HL-60 (cell line): ENCODE results near the gene CDKN2D.

Experiments
- DNase-seq, 2 experiments: peaks; one replicate each; pipeline ENCODE4 v3.0.0-alpha.2; 2010 to 2020; ENCODE audit warnings: low read depth in 1 of 2, low spot score in 1 of 2
- H3K27ac ChIP-seq: fragments of 250-450 bp; sonication (Bioruptor Pico); replicated peaks from 2 replicates; pipeline ENCODE4 v1.5.1; 2020; ENCODE audit warnings: mild to moderate bottlenecking, moderate library complexity
- H3K27me3 ChIP-seq: fragments of 250-450 bp; sonication (Bioruptor Pico); 2 replicates; pipeline ENCODE4 v1.5.1; 2021; ENCODE audit warnings: mild to moderate bottlenecking, moderate library complexity; ENCODE audit not compliant: insufficient read depth, poor library complexity, severe bottlenecking
- H3K4me3 ChIP-seq: replicated peaks from 2 replicates; pipeline ENCODE4 v1.5.1; 2011; ENCODE audit warnings: mild to moderate bottlenecking, control low read depth, low read length; ENCODE audit not compliant: insufficient read depth
- CTCF ChIP-seq: IDR thresholded peaks from one replicate; pipeline ENCODE4 v1.5.1; 2011; ENCODE audit warnings: low read length, control low read depth, inconsistent platforms; ENCODE audit not compliant: insufficient read depth
- GABPA ChIP-seq: IDR thresholded peaks from 2 replicates; pipeline ENCODE4 v1.6.1; 2012; ENCODE audit warnings: low read depth
- POLR2AphosphoS5 ChIP-seq: IDR thresholded peaks from 2 replicates; pipeline ENCODE4 v1.6.1; 2012; ENCODE audit warnings: low read depth
- REST ChIP-seq: IDR thresholded peaks from 2 replicates; pipeline ENCODE4 v1.6.1; 2012; ENCODE audit warnings: low read depth; ENCODE audit not compliant: insufficient replicate concordance
- SPI1 ChIP-seq: IDR thresholded peaks from 2 replicates; pipeline ENCODE4 v1.6.1; 2012; ENCODE audit warnings: low read depth, mild to moderate bottlenecking, borderline replicate concordance
- long read RNA-seq: library from polyadenylated mRNA; unstranded; transcript quantifications from one replicate; pipeline ENCODE4 v2.0.0, GENCODE V29; 2020

Gene CDKN2D
- long read RNA-seq, transcript CDKN2D-201 (3 exons, 1,086 nt): major isoform, 9 of 11 reads
- long read RNA-seq, partial matches to known transcripts: 1 of 11 reads
- long read RNA-seq, other reads (novel, unspliced or antisense): 0 of 11 reads

GRCh38 chr19:10568826-10569651, at the start of gene CDKN2D:
CDKN2D (minus strand) TSS chr19:10568979; CDS start chr19:10568653, 326 bp downstream.
- Histone ChIP-seq H3K27me3 (no peaks in the 10 kb centered on the region), H3K4me3 (peak within 1 kb of the TSS; percentile 76), H3K27ac (peak within 1 kb of the TSS; percentile 95)
- peak; percentile 97 to 100 for DNase-seq
- TF ChIP-seq POLR2AphosphoS5: peak; percentile 59; the same call in 1 of the 2 replicates
- peak; percentile 60 for TF ChIP-seq REST
- no peak for TF ChIP-seq GABPA

GRCh38 chr19:10617409-10618121, 48.8 kb upstream of the CDKN2D start:
- DNase-seq: no peak
- TF ChIP-seq POLR2AphosphoS5: no peak
- no peak for TF ChIP-seq SPI1
- no peak for TF ChIP-seq GABPA
- TF ChIP-seq REST: no peak
- no peak for TF ChIP-seq CTCF
- Histone ChIP-seq H3K27me3 (no peaks in the 10 kb centered on the region), H3K4me3 (no peak overlapping the region), H3K27ac (no peak overlapping the region)

GRCh38 chr19:10615429-10616023, 46.7 kb upstream of the CDKN2D start:
- H3K27me3 ChIP-seq: no peaks in the 10 kb centered on the region
- no peak overlapping the region for H3K27ac ChIP-seq
- H3K4me3 ChIP-seq: no peak overlapping the region
- DNase-seq: peak in 1 of 2 experiments; percentile 13
- no peak for TF ChIP-seq POLR2AphosphoS5
- TF ChIP-seq SPI1: peak; percentile 42; the same call in 1 of the 2 replicates

- H3K4me3 ChIP-seq: no peak overlapping the region
- H3K27ac ChIP-seq: no peak overlapping the region
- DNase-seq: no peak
- no peak for TF ChIP-seq REST
- no peak for TF ChIP-seq POLR2AphosphoS5
- no peak for TF ChIP-seq SPI1
- no peak for TF ChIP-seq CTCF
- TF ChIP-seq GABPA: no peak
- H3K27me3 ChIP-seq: no peaks in the 10 kb centered on the region
Observed at GRCh38 chr19:10612499-10613119, 43.8 kb upstream of the CDKN2D start.
